ENCODE data around the gene HRH4.

Gene HRH4

GRCh38 chr18:24470022-24470618 is 9.7 kb downstream of the HRH4 start:
- DNase-seq, result no peak

GRCh38 chr18:24470805-24471204 is 10.4 kb downstream of the HRH4 start:
- no peak for DNase-seq

GRCh38 chr18:24472591-24472990 is 12.2 kb downstream of the HRH4 start:
- no peak for DNase-seq

GRCh38 chr18:24474406-24474805 is 14.0 kb downstream of the HRH4 start:
- no peak for DNase-seq

- DNase-seq, result no peak
Observed at GRCh38 chr18:24475926-24476589, 15.6 kb downstream of the HRH4 start.

GRCh38 chr18:24479371-24479770 is 18.9 kb downstream of the HRH4 start:
- no peak for DNase-seq

GRCh38 chr18:24482821-24483220 is 22.4 kb downstream of the HRH4 start:
- no peak for DNase-seq

GRCh38 chr18:24485681-24486080 is 25.2 kb downstream of the HRH4 start:
- DNase-seq, result no peak

- no peak for DNase-seq
Observed at GRCh38 chr18:24486684-24487083, 26.2 kb downstream of the HRH4 start.

GRCh38 chr18:24488824-24489493 is 28.5 kb downstream of the HRH4 start:
- DNase-seq, result no peak

- DNase-seq, result no peak
Observed at GRCh38 chr18:24490539-24490938, 30.1 kb downstream of the HRH4 start.

- DNase-seq, result no peak
Observed at GRCh38 chr18:24491927-24492834, 31.7 kb downstream of the HRH4 start.

- no peak for DNase-seq
Observed at GRCh38 chr18:24494586-24494985, 34.1 kb downstream of the HRH4 start.

- DNase-seq, result no peak
Observed at GRCh38 chr18:24497031-24497754, 36.8 kb downstream of the HRH4 start.

GRCh38 chr18:24499814-24500213 is 39.4 kb downstream of the HRH4 start:
- no peak for DNase-seq

GRCh38 chr18:24500217-24500616 is 39.8 kb downstream of the HRH4 start:
- no peak for DNase-seq

- DNase-seq, result no peak
Observed at GRCh38 chr18:24500766-24501165, 40.3 kb downstream of the HRH4 start.

- DNase-seq, result no peak
Observed at GRCh38 chr18:24502667-24503523, 42.5 kb downstream of the HRH4 start.

- DNase-seq, result no peak
Observed at GRCh38 chr18:24504401-24504800, 44.0 kb downstream of the HRH4 start.

GRCh38 chr18:24506175-24506574 is 45.7 kb downstream of the HRH4 start:
- no peak for DNase-seq

- no peak for DNase-seq
Observed at GRCh38 chr18:24509435-24509834, 49.0 kb downstream of the HRH4 start.

- DNase-seq, result no peak
Observed at GRCh38 chr18:24514439-24514838, 54.0 kb downstream of the HRH4 start.

Measured in activated CD4-positive, alpha-beta T cell treated with anti-CD3 and anti-CD28 coated beads, Interleukin-2, amount 50 U/mL, for 48 hours (primary cell).